Hepatocyte (in vitro differentiated cells): ENCODE results near the gene PLAAT3. TPM values are rescaled to one million over a fixed set of nuclear protein-coding genes. Genes with fewer than 3 reads are reported as not detected.

Source experiments
- DNase-seq: peaks from one replicate; pipeline ENCODE4 v3.0.0-alpha.2; 2016; ENCODE audit warnings: low spot score
- H2AFZ ChIP-seq: fragments of 200-600 bp; sonication (generic); 2 replicates; pipeline ENCODE4 v1.6.0; 2016; ENCODE audit warnings: antibody characterized with exemption, mild to moderate bottlenecking
- H3K27ac ChIP-seq: fragments of 200-600 bp; sonication (generic); 2 replicates; pipeline ENCODE4 v1.5.1; 2016; ENCODE audit warnings: mild to moderate bottlenecking
- H3K27me3 ChIP-seq: fragments of 200-600 bp; sonication (generic); 2 replicates; pipeline ENCODE4 v1.6.1; 2016
- H3K36me3 ChIP-seq: fragments of 200-600 bp; sonication (generic); replicated peaks from 2 replicates; pipeline ENCODE4 v1.5.1; 2016; ENCODE audit warnings: low read depth; ENCODE audit not compliant: insufficient read depth
- H3K4me1 ChIP-seq: fragments of 200-600 bp; sonication (generic); 2 replicates; pipeline ENCODE4 v1.5.1; 2016; ENCODE audit warnings: mild to moderate bottlenecking, moderate library complexity; ENCODE audit not compliant: insufficient read depth
- H3K4me2 ChIP-seq: fragments of 200-600 bp; sonication (generic); 2 replicates; pipeline ENCODE4 v1.6.0; 2016
- H3K4me3 ChIP-seq: fragments of 200-600 bp; sonication (generic); 2 replicates; pipeline ENCODE4 v1.5.1; 2016; ENCODE audit warnings: mild to moderate bottlenecking
- H3K79me2 ChIP-seq: fragments of 200-600 bp; sonication (generic); 2 replicates; pipeline ENCODE4 v1.6.0; 2017; ENCODE audit warnings: mild to moderate bottlenecking
- H3K9me2 ChIP-seq: fragments of 200-600 bp; sonication (generic); replicated peaks from 2 replicates; pipeline ENCODE4 v1.6.0; 2017; ENCODE audit warnings: mild to moderate bottlenecking; ENCODE audit not compliant: insufficient read depth
- H3K9me3 ChIP-seq: fragments of 200-600 bp; sonication (generic); 2 replicates; pipeline ENCODE4 v1.5.1; 2016; ENCODE audit warnings: low read depth, mild to moderate bottlenecking
- H4K20me1 ChIP-seq: fragments of 200-600 bp; sonication (generic); 2 replicates; pipeline ENCODE4 v1.6.0; 2016; ENCODE audit warnings: mild to moderate bottlenecking; ENCODE audit not compliant: insufficient read depth, poor library complexity, severe bottlenecking
- CTCF ChIP-seq: fragments of 200-600 bp; sonication (generic); IDR thresholded peaks from 2 replicates; pipeline ENCODE4 v1.5.1; 2016; ENCODE audit warnings: antibody characterized with exemption, mild to moderate bottlenecking; ENCODE audit not compliant: poor library complexity
- EZH2 ChIP-seq: fragments of 200-600 bp; sonication (generic); IDR thresholded peaks from 2 replicates; pipeline ENCODE4 v1.6.1; 2016; ENCODE audit warnings: antibody characterized with exemption, mild to moderate bottlenecking, borderline replicate concordance
- EZH2phosphoT487 ChIP-seq: fragments of 200-600 bp; sonication (generic); IDR thresholded peaks from one replicate; pipeline ENCODE4 v1.6.1; 2018; ENCODE audit warnings: antibody characterized with exemption, mild to moderate bottlenecking, low read depth, moderate library complexity; ENCODE audit not compliant: unreplicated experiment, severe bottlenecking
- WGBS: methylation state at CpG from one replicate; pipeline ENCODE4 v1.1.6; 2016; ENCODE audit warnings: low lambda C conversion rate; ENCODE audit errors: missing lambda C conversion rate; 5-methylcytosine and 5-hydroxymethylcytosine counted together
- polyA plus RNA-seq: library from polyadenylated mRNA; unstranded; fragments of >200 nt; fragmentation: Nextera tagmentation; extraction: Ambion mirVana; gene quantifications from 2 replicates; pipeline ENCODE4 v1.2.1, GENCODE V29; 2016
- total RNA-seq: library from RNA; depleted of rRNA; stranded (reverse); fragments of >200 nt; gene quantifications from 2 replicates; pipeline ENCODE4 v1.2.3, GENCODE V29; 2014

PLAAT3 gene
- total and polyA plus RNA-seq, 2 experiments from 2014 or later = 32.4 to 49.6 TPM

GRCh38 chr11:63534895-63535461 is 79.3 kb downstream of the PLAAT3 start:
- Histone ChIP-seq H3K36me3 (no peaks in the 10 kb centered on the region), H3K9me3 (no peaks in the 10 kb centered on the region), H3K4me1 (peaks cover 22% of the 10 kb centered on the region), H3K27ac (peak overlapping the region; percentile 52), H3K9me2 (no peaks in the 10 kb centered on the region), H3K4me2 (no peak overlapping the region), H2AFZ (no peak overlapping the region), H4K20me1 (no peaks in the 10 kb centered on the region), H3K79me2 (no peaks in the 10 kb centered on the region), H3K27me3 (no peaks in the 10 kb centered on the region), H3K4me3 (no peak overlapping the region)
- TF ChIP-seq EZH2phosphoT487 (no peak), CTCF (no peak), EZH2 (no peak)
- no peak for DNase-seq
- 78% methylated on average over 5 of the region's 5 CpGs for WGBS

- H3K9me2 ChIP-seq = no peaks in the 10 kb centered on the region
- no peaks in the 10 kb centered on the region for H3K79me2 ChIP-seq
- H3K4me2 ChIP-seq = no peak overlapping the region
- no peaks in the 10 kb centered on the region for H3K9me3 ChIP-seq
- no peaks in the 10 kb centered on the region for H3K27me3 ChIP-seq
- no peak for DNase-seq
- 85% methylated on average over 3 of the region's 3 CpGs for WGBS
- H3K4me3 ChIP-seq = no peak overlapping the region
- H3K4me1 ChIP-seq = peaks cover 29% of the 10 kb centered on the region
- no peak overlapping the region for H2AFZ ChIP-seq
- TF ChIP-seq EZH2 (no peak), EZH2phosphoT487 (no peak), CTCF (no peak)
- no peak overlapping the region for H3K27ac ChIP-seq
- H4K20me1 ChIP-seq = no peaks in the 10 kb centered on the region
- no peaks in the 10 kb centered on the region for H3K36me3 ChIP-seq
Observed at GRCh38 chr11:63534076-63534475, 80.2 kb downstream of the PLAAT3 start.

- H3K4me1 ChIP-seq = peaks cover 35% of the 10 kb centered on the region
- H3K36me3 ChIP-seq = no peaks in the 10 kb centered on the region
- H4K20me1 ChIP-seq = no peaks in the 10 kb centered on the region
- no peaks in the 10 kb centered on the region for H3K27me3 ChIP-seq
- peak overlapping the region; percentile 39 for H3K27ac ChIP-seq
- DNase-seq = no peak
- H3K4me2 ChIP-seq = no peak overlapping the region
- H3K4me3 ChIP-seq = no peak overlapping the region
- TF ChIP-seq CTCF (no peak), EZH2phosphoT487 (no peak), EZH2 (no peak)
- H3K9me2 ChIP-seq = no peaks in the 10 kb centered on the region
- H2AFZ ChIP-seq = no peak overlapping the region
- no peaks in the 10 kb centered on the region for H3K79me2 ChIP-seq
- 59% methylated on average over 4 of the region's 4 CpGs for WGBS
- H3K9me3 ChIP-seq = no peaks in the 10 kb centered on the region
Observed at GRCh38 chr11:63532799-63533475, 81.3 kb downstream of the PLAAT3 start.
